GM12875 (cell line): Measurements from ENCODE around the gene CAMKMT.
"Not testable (repeated sequence)": the region's sequence is repeated elsewhere in the genome, so short reads cannot be mapped to it uniquely, and the experiment has no call there.

Source experiments
- H3K4me3 ChIP-seq: one replicate; pipeline ENCODE4 v1.5.1; 2011; ENCODE audit warnings: low read depth, low read length, control low read depth
- TF ChIP-seq, protein P1 (sequence below): IDR thresholded peaks from 2 replicates; pipeline ENCODE4 v1.5.1; 2011; ENCODE audit warnings: low read depth, mild to moderate bottlenecking, control low read depth, inconsistent platforms, low read length, moderate library complexity, borderline replicate concordance; ENCODE audit not compliant: insufficient read depth

CAMKMT gene

DNA sequence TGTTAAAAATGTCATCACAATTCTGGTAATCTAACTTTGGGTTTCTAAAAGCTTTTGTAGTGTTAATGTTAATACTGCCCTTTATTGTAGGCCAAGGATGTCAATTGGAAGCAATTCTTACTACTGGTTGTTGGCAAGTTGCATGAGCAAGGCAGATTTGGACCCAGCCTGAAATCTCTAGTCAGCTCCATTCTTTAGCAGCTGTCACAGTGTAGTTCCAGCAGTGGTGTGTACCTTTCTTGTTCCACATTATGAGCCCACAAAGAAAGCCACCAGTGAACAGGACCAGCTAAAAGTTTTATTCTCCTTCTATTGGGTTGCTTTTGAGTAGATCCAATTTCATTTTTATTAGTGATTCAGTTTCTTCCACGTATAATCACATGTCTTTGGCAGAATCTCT, 133.8 kb downstream of the CAMKMT start:
- TF ChIP-seq, protein P1, sequence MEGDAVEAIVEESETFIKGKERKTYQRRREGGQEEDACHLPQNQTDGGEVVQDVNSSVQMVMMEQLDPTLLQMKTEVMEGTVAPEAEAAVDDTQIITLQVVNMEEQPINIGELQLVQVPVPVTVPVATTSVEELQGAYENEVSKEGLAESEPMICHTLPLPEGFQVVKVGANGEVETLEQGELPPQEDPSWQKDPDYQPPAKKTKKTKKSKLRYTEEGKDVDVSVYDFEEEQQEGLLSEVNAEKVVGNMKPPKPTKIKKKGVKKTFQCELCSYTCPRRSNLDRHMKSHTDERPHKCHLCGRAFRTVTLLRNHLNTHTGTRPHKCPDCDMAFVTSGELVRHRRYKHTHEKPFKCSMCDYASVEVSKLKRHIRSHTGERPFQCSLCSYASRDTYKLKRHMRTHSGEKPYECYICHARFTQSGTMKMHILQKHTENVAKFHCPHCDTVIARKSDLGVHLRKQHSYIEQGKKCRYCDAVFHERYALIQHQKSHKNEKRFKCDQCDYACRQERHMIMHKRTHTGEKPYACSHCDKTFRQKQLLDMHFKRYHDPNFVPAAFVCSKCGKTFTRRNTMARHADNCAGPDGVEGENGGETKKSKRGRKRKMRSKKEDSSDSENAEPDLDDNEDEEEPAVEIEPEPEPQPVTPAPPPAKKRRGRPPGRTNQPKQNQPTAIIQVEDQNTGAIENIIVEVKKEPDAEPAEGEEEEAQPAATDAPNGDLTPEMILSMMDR: no peak
- H3K4me3 ChIP-seq: no peak overlapping the region

DNA sequence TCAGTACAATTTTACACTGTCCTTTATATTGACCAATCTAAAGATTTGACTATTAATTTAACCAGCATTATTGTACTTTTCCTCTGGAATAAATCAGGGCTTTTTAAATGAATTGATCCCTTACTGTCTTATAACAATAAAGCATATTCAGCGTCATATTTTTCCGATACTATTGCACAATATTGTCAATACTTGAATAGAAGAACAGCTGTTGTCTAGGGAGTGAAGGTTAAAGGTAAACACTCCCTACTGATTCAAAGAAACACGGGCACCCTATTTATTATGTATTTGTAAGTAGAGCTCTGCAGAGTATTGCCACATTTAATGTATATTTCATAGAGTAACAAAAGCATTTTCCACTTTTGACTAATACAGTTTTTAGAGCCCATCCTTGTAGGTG, 134.4 kb downstream of the CAMKMT start:
- no peak overlapping the region for H3K4me3 ChIP-seq
- TF ChIP-seq, protein P1: no peak

DNA sequence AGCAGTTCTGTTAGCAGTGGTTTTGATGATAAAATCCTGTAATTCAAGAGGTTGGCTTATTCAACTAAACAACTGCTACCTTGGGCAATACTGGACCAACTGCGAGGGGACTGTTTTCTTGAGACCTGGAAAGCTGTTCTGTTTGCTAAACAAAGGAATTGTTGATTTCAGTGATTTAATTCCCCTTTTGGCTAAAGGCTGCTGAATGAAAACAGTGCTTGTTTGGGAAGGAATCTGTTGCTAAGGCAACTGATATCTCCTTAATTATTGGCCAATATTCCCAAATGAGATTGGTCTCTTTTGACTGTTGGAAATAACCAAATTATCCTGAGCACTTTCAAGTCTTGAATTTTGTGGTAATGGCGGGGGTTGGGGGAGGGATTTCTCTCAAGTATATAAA, 136.8 kb downstream of the CAMKMT start:
- no peak overlapping the region for H3K4me3 ChIP-seq
- TF ChIP-seq, protein P1: no peak

DNA sequence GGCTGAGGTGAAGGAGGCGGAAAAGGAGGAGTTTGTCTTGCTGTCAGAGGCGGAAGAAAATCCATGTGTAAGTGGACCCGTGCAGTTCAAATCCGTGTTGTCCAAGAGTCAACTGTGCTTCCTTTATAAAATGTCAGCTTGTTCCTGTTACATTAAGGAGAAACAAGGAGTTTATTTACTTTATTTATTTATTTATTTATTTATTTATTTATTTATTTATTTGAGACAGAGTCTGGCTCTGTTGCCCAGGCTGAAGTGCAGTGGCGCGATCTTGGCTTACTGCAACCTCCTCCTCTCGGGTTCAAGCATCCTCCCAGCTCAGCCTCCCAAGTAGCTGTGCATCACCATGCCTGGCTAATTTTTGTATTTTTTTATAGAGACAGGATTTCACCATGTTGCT, 143.9 kb downstream of the CAMKMT start:
- not testable (repeated sequence) for H3K4me3 ChIP-seq

DNA sequence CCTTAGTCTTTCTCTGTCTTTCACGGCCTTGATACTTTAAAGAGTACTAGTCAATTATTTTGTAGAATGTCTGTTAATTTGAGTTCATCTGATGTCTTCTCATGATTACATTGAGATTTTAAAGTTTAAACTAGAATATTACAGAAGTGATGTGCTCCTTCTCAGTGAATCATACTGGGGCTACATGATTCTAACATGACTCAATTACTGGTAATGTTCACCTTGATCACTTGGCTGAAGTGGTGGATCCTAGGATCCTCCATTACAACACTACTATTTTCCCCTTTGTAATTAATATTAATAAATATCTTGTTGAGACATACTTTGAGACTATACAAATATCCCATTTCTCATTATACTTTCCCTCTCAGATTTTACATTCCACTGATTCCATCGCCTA, 148.5 kb downstream of the CAMKMT start:
- TF ChIP-seq, protein P1: no peak
- no peak overlapping the region for H3K4me3 ChIP-seq

DNA sequence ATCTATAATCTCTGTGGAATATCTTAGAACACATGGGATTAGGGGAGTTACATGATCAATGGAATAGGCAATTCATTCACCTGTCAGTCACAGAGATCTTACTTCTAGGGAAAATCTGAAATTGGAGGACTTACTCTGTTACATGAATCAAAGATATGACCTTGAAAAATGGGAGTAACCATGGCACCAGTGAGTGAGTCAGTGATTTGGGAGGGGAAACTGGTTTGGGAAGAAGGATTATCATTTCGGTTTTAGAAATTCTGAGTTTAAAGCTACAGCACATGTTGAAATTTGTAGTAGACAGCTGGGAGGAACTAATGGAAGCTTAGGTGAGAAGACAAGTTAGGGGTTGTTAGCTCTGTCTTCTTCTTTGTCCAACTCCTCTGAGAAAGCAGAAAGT, 153.7 kb downstream of the CAMKMT start:
- TF ChIP-seq, protein P1: no peak
- no peak overlapping the region for H3K4me3 ChIP-seq

DNA sequence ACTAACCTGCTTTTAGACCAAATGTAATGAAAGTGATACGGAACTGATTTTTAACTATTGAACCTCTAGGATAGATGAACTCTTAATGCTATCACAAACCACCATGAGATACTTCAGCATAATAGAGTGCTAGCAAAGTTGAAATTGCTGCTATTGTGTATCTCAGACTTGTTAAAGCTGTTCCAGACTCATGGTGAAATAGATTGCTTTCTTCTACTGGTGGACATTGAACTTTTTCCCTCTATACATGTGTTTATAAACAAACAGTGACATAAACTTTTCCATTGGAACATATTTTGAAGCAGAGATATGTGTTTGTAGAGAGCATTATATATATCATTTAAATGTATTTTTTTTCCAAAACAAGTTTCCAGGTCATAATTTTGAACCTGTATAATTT, 157.3 kb downstream of the CAMKMT start:
- TF ChIP-seq, protein P1: no peak
- no peak overlapping the region for H3K4me3 ChIP-seq

DNA sequence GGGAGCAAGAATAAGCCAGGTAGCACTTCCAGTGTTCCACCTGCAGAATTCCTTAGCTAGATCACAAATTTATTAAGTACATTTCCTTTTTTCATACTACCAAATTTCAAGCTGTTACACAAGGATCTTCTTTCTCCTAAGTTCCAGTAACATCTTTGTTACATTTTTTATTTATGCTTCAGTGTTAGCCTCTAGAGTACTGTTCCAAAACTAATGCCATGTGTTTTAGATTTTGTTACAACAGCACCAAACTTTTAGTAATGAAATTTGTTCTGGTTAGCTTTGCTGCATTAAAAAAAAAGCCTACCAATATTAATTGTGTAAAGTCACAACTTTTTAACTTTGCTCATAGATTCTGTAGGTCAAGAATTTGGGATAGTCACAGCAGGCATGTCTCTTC, 161.1 kb downstream of the CAMKMT start:
- TF ChIP-seq, protein P1: no peak
- H3K4me3 ChIP-seq: no peak overlapping the region
